ENCODE measurements around the gene MYO9A.

The MYO9A gene

DNA sequence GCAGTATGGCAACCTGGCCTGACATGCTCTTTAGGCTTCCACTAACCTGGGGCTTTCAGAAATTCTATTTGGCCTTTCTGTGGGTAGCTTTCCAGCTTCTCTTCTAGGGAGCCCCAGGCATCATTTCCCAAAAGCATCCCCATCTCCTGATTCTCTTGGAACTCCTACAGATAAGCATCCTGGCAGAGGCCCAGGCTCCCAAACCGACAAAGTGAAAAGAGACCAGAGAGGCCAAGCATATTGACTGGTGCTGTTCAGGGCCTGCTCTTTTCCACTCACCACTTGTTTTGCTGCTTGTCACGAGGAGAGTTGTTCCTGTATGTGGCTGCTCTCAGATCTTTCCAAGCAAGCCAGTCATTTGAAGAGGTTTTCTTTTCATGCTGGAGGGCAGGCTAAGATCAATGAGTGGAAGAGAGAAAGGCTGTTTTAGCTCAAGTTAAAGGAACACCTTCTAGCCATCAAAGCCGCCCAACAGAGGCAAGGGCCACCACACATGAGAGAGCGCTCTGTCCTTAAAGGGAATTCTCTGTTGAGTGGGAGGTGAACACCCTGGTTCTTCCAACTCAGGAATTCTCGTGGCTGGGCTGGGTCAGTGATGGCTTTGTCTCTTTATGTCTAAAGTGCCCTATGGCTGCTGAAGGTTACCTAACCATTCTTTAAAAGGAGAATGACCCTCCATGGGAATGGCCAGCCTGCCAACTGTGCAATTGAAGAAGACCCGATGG lies 338.7 kb downstream of the MYO9A start:
- Histone ChIP-seq H3K4me1 (ENCODE audit: control insufficient read depth, insufficient read depth, low read length) (peaks cover 3% of the 10 kb centered on the region; the same call in 1 of the 2 replicates), H3K9me3 (ENCODE audit: control insufficient read depth, insufficient read depth, low read depth, low read length) (no peaks in the 10 kb centered on the region), H3K27ac (ENCODE audit: extremely low read depth, low read depth, low read length) (no peak overlapping the region), H3K4me3 (ENCODE audit: low read depth, low read length) (no peak overlapping the region), H3K36me3 (ENCODE audit: control insufficient read depth in 2 of 2, insufficient read depth in 1 of 2, low read length in 2 of 2) (no peaks in the 10 kb centered on the region)
- CTCF ChIA-PET = interaction anchor here (0.5 to 5.1 kb wide), 9 partner anchors 8 to 418 kb away, joined by 3 to 70 read pairs (median 9); no protein-coding TSS in a partner anchor
- TF ChIP-seq, protein P1, sequence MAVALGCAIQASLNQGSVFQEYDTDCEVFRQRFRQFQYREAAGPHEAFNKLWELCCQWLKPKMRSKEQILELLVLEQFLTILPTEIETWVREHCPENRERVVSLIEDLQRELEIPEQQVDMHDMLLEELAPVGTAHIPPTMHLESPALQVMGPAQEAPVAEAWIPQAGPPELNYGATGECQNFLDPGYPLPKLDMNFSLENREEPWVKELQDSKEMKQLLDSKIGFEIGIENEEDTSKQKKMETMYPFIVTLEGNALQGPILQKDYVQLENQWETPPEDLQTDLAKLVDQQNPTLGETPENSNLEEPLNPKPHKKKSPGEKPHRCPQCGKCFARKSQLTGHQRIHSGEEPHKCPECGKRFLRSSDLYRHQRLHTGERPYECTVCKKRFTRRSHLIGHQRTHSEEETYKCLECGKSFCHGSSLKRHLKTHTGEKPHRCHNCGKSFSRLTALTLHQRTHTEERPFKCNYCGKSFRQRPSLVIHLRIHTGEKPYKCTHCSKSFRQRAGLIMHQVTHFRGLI (tag by site-specific recombination; IDR thresholded peaks at IDR 0.05) = peak; percentile 64
- TF ChIP-seq, protein P2, sequence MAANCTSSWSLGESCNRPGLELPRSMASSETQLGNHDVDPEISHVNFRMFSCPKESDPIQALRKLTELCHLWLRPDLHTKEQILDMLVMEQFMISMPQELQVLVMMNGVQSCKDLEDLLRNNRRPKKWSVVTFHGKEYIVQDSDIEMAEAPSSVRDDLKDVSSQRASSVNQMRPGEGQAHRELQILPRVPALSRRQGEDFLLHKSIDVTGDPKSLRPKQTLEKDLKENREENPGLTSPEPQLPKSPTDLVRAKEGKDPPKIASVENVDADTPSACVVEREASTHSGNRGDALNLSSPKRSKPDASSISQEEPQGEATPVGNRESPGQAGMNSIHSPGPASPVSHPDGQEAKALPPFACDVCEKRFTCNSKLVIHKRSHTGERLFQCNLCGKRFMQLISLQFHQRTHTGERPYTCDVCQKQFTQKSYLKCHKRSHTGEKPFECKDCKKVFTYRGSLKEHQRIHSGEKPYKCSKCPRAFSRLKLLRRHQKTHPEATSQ (tag by site-specific recombination; IDR thresholded peaks at IDR 0.05) = no peak
- TF ChIP-seq, protein P3, sequence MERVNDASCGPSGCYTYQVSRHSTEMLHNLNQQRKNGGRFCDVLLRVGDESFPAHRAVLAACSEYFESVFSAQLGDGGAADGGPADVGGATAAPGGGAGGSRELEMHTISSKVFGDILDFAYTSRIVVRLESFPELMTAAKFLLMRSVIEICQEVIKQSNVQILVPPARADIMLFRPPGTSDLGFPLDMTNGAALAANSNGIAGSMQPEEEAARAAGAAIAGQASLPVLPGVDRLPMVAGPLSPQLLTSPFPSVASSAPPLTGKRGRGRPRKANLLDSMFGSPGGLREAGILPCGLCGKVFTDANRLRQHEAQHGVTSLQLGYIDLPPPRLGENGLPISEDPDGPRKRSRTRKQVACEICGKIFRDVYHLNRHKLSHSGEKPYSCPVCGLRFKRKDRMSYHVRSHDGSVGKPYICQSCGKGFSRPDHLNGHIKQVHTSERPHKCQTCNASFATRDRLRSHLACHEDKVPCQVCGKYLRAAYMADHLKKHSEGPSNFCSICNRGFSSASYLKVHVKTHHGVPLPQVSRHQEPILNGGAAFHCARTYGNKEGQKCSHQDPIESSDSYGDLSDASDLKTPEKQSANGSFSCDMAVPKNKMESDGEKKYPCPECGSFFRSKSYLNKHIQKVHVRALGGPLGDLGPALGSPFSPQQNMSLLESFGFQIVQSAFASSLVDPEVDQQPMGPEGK (tag by site-specific recombination; IDR thresholded peaks at IDR 0.05) = no peak
- no peak for TF ChIP-seq ZNF248 (tag by site-specific recombination; IDR thresholded peaks at IDR 0.05)
- POLR2A ChIA-PET = interaction anchor here (0.6 kb wide), 2 partner anchors 36 to 201 kb away, joined by 3 read pairs; no protein-coding TSS in a partner anchor

DNA sequence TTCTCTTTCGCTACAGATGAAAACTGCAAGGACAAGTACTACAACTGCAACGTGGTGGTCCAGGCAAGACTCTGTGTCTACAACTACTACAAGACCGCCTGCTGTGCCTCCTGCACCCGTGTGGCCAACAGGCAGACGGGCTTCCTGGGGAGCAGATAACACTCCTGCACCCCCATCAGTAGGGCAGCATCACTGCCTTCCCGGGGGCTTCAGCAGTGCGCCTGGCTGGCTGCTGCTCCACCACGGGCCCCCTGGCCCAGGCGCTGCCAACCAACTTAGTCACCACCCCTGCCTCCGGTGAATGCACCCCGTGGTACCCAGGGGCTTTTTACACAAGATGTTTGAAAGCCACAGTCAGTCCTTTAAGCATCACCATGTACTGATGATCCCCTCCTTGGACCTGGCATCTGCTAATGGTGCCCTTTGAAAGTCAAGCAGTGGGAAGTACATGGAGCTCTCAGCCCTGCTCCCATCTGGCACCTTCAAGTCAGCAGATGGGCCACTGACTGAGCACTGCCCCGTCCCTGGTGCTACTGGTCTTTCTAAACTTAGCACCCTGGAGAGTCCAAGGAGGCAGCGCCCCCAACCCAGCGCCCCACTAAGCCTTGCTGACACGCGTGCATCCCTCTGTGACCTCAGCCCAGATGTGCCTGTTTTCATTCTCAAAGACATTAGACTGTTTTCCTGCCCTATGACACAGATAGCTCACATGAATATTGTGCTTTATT lies 340.6 kb downstream of the MYO9A start:
- H3K36me3 ChIP-seq (ENCODE audit: control insufficient read depth in 2 of 2, insufficient read depth in 1 of 2, low read length in 2 of 2) = no peaks in the 10 kb centered on the region
- CTCF ChIA-PET = interaction anchor here (2.4 to 5.1 kb wide), 2 partner anchors 25 to 26 kb away, joined by 15 to 70 read pairs; no protein-coding TSS in a partner anchor
- H3K27ac ChIP-seq (ENCODE audit: extremely low read depth, low read depth, low read length) = no peak overlapping the region
- peaks cover 3% of the 10 kb centered on the region; the same call in 1 of the 2 replicates for H3K4me1 ChIP-seq (ENCODE audit: control insufficient read depth, insufficient read depth, low read length)
- TF ChIP-seq ZNF501 (tag by site-specific recombination; IDR thresholded peaks at IDR 0.05) (no peak), ZNF24 (tag by site-specific recombination; IDR thresholded peaks at IDR 0.05) (no peak), ZNF169 (tag by site-specific recombination; IDR thresholded peaks at IDR 0.05) (no peak), ZNF174 (tag by site-specific recombination; IDR thresholded peaks at IDR 0.05) (no peak), ZNF266 (tag by site-specific recombination; IDR thresholded peaks at IDR 0.05; ENCODE audit: low read depth) (no peak), ZIC2 (tag by site-specific recombination; IDR thresholded peaks at IDR 0.05) (peak; percentile 45)
- TF ChIP-seq, protein P4, sequence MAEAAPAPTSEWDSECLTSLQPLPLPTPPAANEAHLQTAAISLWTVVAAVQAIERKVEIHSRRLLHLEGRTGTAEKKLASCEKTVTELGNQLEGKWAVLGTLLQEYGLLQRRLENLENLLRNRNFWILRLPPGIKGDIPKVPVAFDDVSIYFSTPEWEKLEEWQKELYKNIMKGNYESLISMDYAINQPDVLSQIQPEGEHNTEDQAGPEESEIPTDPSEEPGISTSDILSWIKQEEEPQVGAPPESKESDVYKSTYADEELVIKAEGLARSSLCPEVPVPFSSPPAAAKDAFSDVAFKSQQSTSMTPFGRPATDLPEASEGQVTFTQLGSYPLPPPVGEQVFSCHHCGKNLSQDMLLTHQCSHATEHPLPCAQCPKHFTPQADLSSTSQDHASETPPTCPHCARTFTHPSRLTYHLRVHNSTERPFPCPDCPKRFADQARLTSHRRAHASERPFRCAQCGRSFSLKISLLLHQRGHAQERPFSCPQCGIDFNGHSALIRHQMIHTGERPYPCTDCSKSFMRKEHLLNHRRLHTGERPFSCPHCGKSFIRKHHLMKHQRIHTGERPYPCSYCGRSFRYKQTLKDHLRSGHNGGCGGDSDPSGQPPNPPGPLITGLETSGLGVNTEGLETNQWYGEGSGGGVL (tag by site-specific recombination; IDR thresholded peaks at IDR 0.05) = no peak
- H3K4me3 ChIP-seq (ENCODE audit: low read depth, low read length) = no peak overlapping the region
- POLR2A ChIA-PET = no interaction called here
- H3K9me3 ChIP-seq (ENCODE audit: control insufficient read depth, insufficient read depth, low read depth, low read length) = no peaks in the 10 kb centered on the region

DNA sequence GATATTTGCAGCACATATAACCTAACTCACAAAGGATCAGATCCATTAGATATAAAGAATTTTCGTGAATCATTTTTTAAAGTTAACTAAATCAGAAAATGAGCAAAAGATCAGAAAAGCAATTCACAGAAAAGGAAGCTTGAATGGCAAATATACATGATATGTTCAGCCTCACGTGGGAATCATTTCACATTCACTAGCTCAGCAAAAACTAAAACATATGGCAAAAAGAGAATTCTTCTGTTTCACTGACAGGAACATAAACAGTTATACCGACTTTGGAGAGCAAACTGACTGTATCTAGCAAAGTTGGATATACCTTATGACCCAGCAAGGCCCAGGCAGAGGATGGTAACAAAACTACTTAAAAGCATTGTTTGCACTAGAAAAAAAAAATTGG lies 341.6 kb downstream of the MYO9A start:
- ChIA-PET POLR2A (no interaction called here), CTCF (interaction anchor here (1.2 to 2.4 kb wide), 2 partner anchors 23 to 61 kb away, joined by 3 to 15 read pairs; no protein-coding TSS in a partner anchor)
- Histone ChIP-seq H3K4me1 (ENCODE audit: control insufficient read depth, insufficient read depth, low read length) (peaks cover 3% of the 10 kb centered on the region; the same call in 1 of the 2 replicates), H3K4me3 (ENCODE audit: low read depth, low read length) (no peak overlapping the region), H3K27ac (ENCODE audit: extremely low read depth, low read depth, low read length) (no peak overlapping the region), H3K9me3 (ENCODE audit: control insufficient read depth, insufficient read depth, low read depth, low read length) (no peaks in the 10 kb centered on the region), H3K36me3 (ENCODE audit: control insufficient read depth in 2 of 2, insufficient read depth in 1 of 2, low read length in 2 of 2) (no peaks in the 10 kb centered on the region)
- TF ChIP-seq ZNF544 (tag by site-specific recombination; IDR thresholded peaks at IDR 0.05) (no peak), ZNF701 (tag by site-specific recombination; IDR thresholded peaks at IDR 0.05) (no peak), ZBTB7A (tag by site-specific recombination; IDR thresholded peaks at IDR 0.05; ENCODE audit: low read depth) (no peak), GFI1B (tag by site-specific recombination; IDR thresholded peaks at IDR 0.05) (no peak), SCRT2 (tag by site-specific recombination; IDR thresholded peaks at IDR 0.05) (no peak), ZBTB8A (tag by site-specific recombination; IDR thresholded peaks at IDR 0.05) (no peak), ZFP69B (tag by site-specific recombination; IDR thresholded peaks at IDR 0.05) (no peak), BCL11A (tag by site-specific recombination; IDR thresholded peaks at IDR 0.05; ENCODE audit: low read depth) (no peak), ZNF747 (tag by site-specific recombination; IDR thresholded peaks at IDR 0.05) (no peak), GLIS2 (tag by site-specific recombination; IDR thresholded peaks at IDR 0.05) (no peak)
